Psoas muscle (tissue), 8 donors: ENCODE data around the gene SLC16A9. TPM values are rescaled to one million over a fixed set of nuclear protein-coding genes. Genes with fewer than 3 reads are reported as not detected.

ENCODE experiments used
- ATAC-seq, 4 donors: fragments of 200-7000 bp; cut with Tn5 transposase; one replicate each; pipeline ENCODE4 v1.9.1; 2020; ENCODE audit warnings: moderate library complexity in 3 of 4, mild to moderate bottlenecking in 2 of 4
- DNase-seq, 2 donors: peaks; one replicate each; pipeline ENCODE4 v3.0.0-alpha.2; 2020
- H3K27ac ChIP-seq: fragments of 200-600 bp; one replicate; pipeline ENCODE4 v1.8.0; 2022
- H3K27me3 ChIP-seq, 3 donors: fragments of 200-600 bp in 1 of 3; one replicate each; pipeline versions ENCODE4 v1.6.1 to v1.8.0; 2013 to 2022; ENCODE audit warnings: low read length in 2 of 3, mild to moderate bottlenecking in 2 of 3, moderate library complexity in 1 of 3; ENCODE audit not compliant: insufficient read depth in 3 of 3
- H3K36me3 ChIP-seq, 2 donors: fragments of 200-600 bp in 1 of 2; one replicate each; pipeline versions ENCODE4 v1.6.1 to v1.8.0; 2013 to 2022; ENCODE audit warnings: low read depth in 1 of 2, mild to moderate bottlenecking in 1 of 2, moderate library complexity in 1 of 2; ENCODE audit not compliant: insufficient read depth in 1 of 2
- H3K4me1 ChIP-seq: fragments of 200-600 bp; one replicate; pipeline ENCODE4 v1.8.0; 2022
- H3K4me3 ChIP-seq: fragments of 200-600 bp; one replicate; pipeline ENCODE4 v1.8.0; 2022; ENCODE audit warnings: mild to moderate bottlenecking
- H3K9me3 ChIP-seq: fragments of 200-600 bp; one replicate; pipeline ENCODE4 v1.8.0; 2022
- whole genome bisulfite sequencing, 3 donors: extraction: QIAGEN DNeasy Blood & Tissue Kit; methylation state at CpG; one replicate each; pipeline versions ENCODE4 v1.1.6 to v1.1.7; 2013; 5-methylcytosine and 5-hydroxymethylcytosine counted together
- intact Hi-C, 2 donors: fragments of 100-400 bp; cut with DNase I; formaldehyde crosslinking; loops; one replicate each; pipeline versions ENCODE4 v1.11.0 to v1.14.2; 2022
- polyA plus RNA-seq, 3 donors: library from polyadenylated mRNA; stranded (reverse); fragments of 200-250 nt; gene quantifications; one replicate each; pipeline ENCODE4 v1.2.3, GENCODE V29; 2013
- total RNA-seq, 4 donors: library from RNA; stranded (reverse); fragmentation: NEBNext Ultra II Directional in 2 of 4; extraction: Animal tissue kit (Norgen Biotek cat#: 25700) in 2 of 4; gene quantifications; one replicate each; pipeline versions ENCODE4 v1.2.1 to v1.2.4, GENCODE V29; 2021 to 2023
- TF ChIP-seq, protein P1 (sequence below): fragments of 200-600 bp; IDR thresholded peaks from one replicate; pipeline ENCODE4 v1.8.0; 2022; ENCODE audit warnings: antibody characterized with exemption
- donor health status: healthy with polysubstance abuse.
- donor health status: DM: no; HTN: no; CAD: no; lungs with moderate emphysema.
- donor health status: Bipolar disorder and iron deficiency.
- donor health status: healthy.
- donor health status: DM: yes; HTN: yes; CAD: no.
- donor health status: DM: no; HTN: no; CAD: no.
- donor health status: DM: no; HTN: no; CAD: no.
- donor health status: DM: yes; HTN: yes; CAD: no.

Gene SLC16A9
- total and polyA plus RNA-seq, 7 donors, result 0.01 to 3.1 (median 0.84) TPM

DNA sequence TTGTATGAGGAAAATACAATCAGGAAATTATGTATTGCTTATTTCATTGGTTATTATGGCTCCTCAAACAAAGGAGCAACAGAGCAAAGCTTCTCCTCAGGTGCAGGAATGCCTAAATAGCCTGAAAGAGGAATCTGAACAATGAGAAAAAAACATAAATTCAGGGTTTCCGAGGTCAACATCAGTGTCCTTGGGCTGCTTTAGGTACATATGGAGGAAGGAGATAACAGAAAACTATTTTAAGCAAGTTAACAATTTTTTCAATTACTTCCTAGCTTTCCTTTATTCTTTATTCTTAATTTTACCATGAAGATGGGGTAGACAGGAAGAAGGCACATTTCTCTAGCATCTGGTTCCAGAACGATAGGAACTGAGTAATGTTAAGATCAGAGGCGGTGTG lies 14.0 kb downstream of the SLC16A9 start:
- Histone ChIP-seq H3K9me3 (no peaks in the 10 kb centered on the region), H3K4me3 (no peak overlapping the region), H3K4me1 (peaks cover 5% of the 10 kb centered on the region), H3K36me3 (no peaks in the 10 kb centered on the region), H3K27me3 (no peaks in the 10 kb centered on the region), H3K27ac (no peak overlapping the region)
- no peak for DNase-seq
- TF ChIP-seq, protein P1, sequence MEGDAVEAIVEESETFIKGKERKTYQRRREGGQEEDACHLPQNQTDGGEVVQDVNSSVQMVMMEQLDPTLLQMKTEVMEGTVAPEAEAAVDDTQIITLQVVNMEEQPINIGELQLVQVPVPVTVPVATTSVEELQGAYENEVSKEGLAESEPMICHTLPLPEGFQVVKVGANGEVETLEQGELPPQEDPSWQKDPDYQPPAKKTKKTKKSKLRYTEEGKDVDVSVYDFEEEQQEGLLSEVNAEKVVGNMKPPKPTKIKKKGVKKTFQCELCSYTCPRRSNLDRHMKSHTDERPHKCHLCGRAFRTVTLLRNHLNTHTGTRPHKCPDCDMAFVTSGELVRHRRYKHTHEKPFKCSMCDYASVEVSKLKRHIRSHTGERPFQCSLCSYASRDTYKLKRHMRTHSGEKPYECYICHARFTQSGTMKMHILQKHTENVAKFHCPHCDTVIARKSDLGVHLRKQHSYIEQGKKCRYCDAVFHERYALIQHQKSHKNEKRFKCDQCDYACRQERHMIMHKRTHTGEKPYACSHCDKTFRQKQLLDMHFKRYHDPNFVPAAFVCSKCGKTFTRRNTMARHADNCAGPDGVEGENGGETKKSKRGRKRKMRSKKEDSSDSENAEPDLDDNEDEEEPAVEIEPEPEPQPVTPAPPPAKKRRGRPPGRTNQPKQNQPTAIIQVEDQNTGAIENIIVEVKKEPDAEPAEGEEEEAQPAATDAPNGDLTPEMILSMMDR, result no peak
- intact Hi-C loops, result no loop called here
- ATAC-seq, result no peak
- WGBS, 3 donors, result 62 to 78% (median 76%) methylated on average over 3 of the region's 3 CpGs

DNA sequence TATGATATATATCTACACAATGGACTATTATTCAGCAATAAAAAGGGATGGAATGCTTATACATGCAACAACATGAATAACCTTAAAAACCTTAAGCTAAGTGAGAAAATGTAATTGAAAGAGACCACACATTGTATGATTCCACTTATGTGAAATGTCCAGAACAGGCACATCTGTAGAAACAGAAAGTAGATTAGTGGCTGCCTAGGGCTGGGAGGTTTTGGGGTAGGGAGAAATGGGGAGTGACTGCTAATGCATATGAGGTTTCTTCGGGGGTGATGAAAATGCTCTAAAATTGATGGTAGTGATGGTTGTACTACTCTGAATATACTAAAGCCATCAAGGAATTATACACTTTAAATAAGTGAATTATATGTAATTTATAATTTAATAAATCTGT lies 14.7 kb downstream of the SLC16A9 start:
- ATAC-seq (no peak), DNase-seq (no peak)
- Histone ChIP-seq H3K27me3 (no peaks in the 10 kb centered on the region), H3K27ac (no peak overlapping the region), H3K36me3 (no peaks in the 10 kb centered on the region), H3K9me3 (no peaks in the 10 kb centered on the region), H3K4me1 (peaks cover 5% of the 10 kb centered on the region), H3K4me3 (no peak overlapping the region)
- TF ChIP-seq, protein P1, result no peak
- WGBS, 3 donors, result 91 to 100% (median 95%) methylated on average over 1 of the region's 1 CpG
- intact Hi-C loops, result no loop called here

DNA sequence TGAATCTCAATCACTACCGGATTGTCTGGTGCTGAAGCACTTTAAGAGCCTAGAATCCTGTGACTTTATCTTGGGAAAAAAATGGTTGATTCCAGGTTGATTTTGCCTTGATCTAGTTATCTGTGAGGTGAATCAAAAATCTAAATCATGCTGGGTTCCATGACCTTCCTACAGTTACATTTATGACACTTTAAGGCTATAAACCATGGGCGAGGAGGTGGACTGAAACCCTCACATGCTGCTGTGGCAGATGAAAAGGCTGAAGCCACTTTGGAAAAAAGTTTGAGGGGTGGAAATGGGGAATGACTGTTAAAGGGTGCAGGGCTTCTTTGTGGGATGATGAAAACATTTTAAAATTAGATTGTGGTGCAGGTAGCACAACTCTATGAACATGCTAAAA lies 17.5 kb downstream of the SLC16A9 start:
- no peak for ATAC-seq
- Histone ChIP-seq H3K27ac (no peak overlapping the region), H3K36me3 (no peaks in the 10 kb centered on the region), H3K9me3 (no peaks in the 10 kb centered on the region), H3K27me3 (no peaks in the 10 kb centered on the region), H3K4me1 (no peaks in the 10 kb centered on the region), H3K4me3 (no peak overlapping the region)
- TF ChIP-seq, protein P1, result no peak
- WGBS, 3 donors, result 91 to 93% (median 93%) methylated on average over 2 of the region's 2 CpGs
- DNase-seq, result no peak
- intact Hi-C loops, result no loop called here

DNA sequence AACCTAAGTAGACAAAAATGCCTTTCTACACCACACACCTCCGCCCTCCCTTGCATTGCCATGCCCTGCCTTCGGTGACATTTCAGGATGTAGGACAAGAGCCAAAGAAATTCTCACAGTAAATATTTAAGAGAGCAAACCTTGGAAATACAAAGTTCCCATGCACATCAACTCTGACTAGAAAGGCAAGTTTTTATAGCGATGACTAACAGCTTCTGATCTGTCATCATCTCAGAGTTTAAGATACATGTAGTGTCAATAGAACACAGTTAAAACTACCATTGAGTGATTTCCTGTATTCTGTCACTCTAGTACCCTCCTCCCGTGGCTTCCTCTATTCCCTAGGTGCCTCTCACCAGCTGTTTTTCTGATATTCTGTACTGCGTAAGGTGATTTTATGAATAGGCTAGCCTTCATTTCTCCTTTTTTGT lies 20.7 kb downstream of the SLC16A9 start:
- no peak for ATAC-seq
- 53 to 79% (median 68%) methylated on average over 5 of the region's 5 CpGs for WGBS, 3 donors
- H3K36me3 ChIP-seq, result no peaks in the 10 kb centered on the region
- H3K27ac ChIP-seq, result no peak overlapping the region
- no peak for DNase-seq
- TF ChIP-seq, protein P1, result no peak
- H3K9me3 ChIP-seq, result no peaks in the 10 kb centered on the region
- no peaks in the 10 kb centered on the region for H3K4me1 ChIP-seq
- intact Hi-C loops, result no loop called here
- H3K27me3 ChIP-seq, result no peaks in the 10 kb centered on the region
- no peak overlapping the region for H3K4me3 ChIP-seq

DNA sequence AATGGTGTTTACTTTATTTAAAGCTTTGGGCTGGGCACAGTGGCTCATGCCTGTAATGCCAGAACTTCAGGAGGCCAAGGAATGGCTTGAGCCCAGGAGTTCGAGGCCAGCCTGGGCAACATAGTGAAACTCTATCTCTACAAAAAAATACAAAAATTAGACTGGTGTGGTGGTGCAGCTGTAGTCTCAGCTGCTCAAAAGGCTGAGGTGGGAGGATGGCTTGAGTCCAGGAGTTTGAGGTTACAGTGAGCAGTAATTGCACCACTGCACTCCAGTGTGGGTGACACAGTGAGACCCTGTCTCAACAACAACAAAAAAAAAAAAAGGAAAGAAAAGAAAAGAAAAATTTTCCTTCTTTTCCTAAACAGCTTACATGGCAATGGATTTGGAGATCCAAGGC lies 22.0 kb downstream of the SLC16A9 start:
- intact Hi-C loops, result no loop called here

More for the DNA sequence above, 22.0 kb downstream of the SLC16A9 start:
- no peak overlapping the region for H3K27ac ChIP-seq
- no peaks in the 10 kb centered on the region for H3K27me3 ChIP-seq
- no peaks in the 10 kb centered on the region for H3K4me1 ChIP-seq
- ATAC-seq (no peak), DNase-seq (no peak)
- no peaks in the 10 kb centered on the region for H3K9me3 ChIP-seq
- WGBS, 3 donors, result 32 to 55% (median 46%) methylated on average over 1 of the region's 1 CpG
- H3K36me3 ChIP-seq, result no peaks in the 10 kb centered on the region
- TF ChIP-seq, protein P1, result no peak
- H3K4me3 ChIP-seq, result no peak overlapping the region
